Glutamatergic neuron (in vitro differentiated cells): Measurements from ENCODE around the gene FAM20C. TPM values are rescaled to one million over a fixed set of nuclear protein-coding genes. Genes with fewer than 3 reads are reported as not detected.

Source experiments
- DNase-seq: peaks from one replicate; pipeline ENCODE4 v3.0.0; 2022
- H3K27ac Mint-ChIP-seq: one replicate; pipeline ENCODE4 v1.8.0; 2020; ENCODE audit warnings: mild to moderate bottlenecking, mixed read lengths, inconsistent platforms; ENCODE audit not compliant: unreplicated experiment
- H3K27me3 Mint-ChIP-seq: one replicate; pipeline ENCODE4 v1.8.0; 2020; ENCODE audit warnings: mild to moderate bottlenecking, moderate library complexity, mixed read lengths, inconsistent platforms; ENCODE audit not compliant: unreplicated experiment
- H3K36me3 Mint-ChIP-seq: one replicate; pipeline ENCODE4 v1.8.0; 2020; ENCODE audit warnings: mild to moderate bottlenecking, mixed read lengths, inconsistent platforms; ENCODE audit not compliant: unreplicated experiment
- H3K4me1 Mint-ChIP-seq: one replicate; pipeline ENCODE4 v1.8.0; 2020; ENCODE audit warnings: mild to moderate bottlenecking, low read depth, mixed read lengths, inconsistent platforms; ENCODE audit not compliant: unreplicated experiment
- H3K4me3 Mint-ChIP-seq: one replicate; pipeline ENCODE4 v1.8.0; 2020; ENCODE audit warnings: mild to moderate bottlenecking, mixed read lengths, inconsistent platforms; ENCODE audit not compliant: unreplicated experiment
- H3K9me3 Mint-ChIP-seq: one replicate; pipeline ENCODE4 v1.8.0; 2020; ENCODE audit warnings: mild to moderate bottlenecking, moderate library complexity, mixed read lengths, inconsistent platforms; ENCODE audit not compliant: unreplicated experiment
- total RNA-seq: library from RNA; stranded (reverse); fragmentation: NEBNext Ultra II Directional; extraction: Animal tissue kit (Norgen Biotek cat#: 25700); gene quantifications from one replicate; pipeline ENCODE4 v1.2.1, GENCODE V29; 2021; ENCODE audit not compliant: unreplicated experiment
- TF ChIP-seq, protein P1 (sequence below): fragments of 200-600 bp; sonication (generic); IDR thresholded peaks from one replicate; pipeline ENCODE4 v1.5.0; 2021; ENCODE audit not compliant: partially characterized antibody, unreplicated experiment

The FAM20C gene
- total RNA-seq, 1 donor from 2014 or later: 199 TPM

DNA sequence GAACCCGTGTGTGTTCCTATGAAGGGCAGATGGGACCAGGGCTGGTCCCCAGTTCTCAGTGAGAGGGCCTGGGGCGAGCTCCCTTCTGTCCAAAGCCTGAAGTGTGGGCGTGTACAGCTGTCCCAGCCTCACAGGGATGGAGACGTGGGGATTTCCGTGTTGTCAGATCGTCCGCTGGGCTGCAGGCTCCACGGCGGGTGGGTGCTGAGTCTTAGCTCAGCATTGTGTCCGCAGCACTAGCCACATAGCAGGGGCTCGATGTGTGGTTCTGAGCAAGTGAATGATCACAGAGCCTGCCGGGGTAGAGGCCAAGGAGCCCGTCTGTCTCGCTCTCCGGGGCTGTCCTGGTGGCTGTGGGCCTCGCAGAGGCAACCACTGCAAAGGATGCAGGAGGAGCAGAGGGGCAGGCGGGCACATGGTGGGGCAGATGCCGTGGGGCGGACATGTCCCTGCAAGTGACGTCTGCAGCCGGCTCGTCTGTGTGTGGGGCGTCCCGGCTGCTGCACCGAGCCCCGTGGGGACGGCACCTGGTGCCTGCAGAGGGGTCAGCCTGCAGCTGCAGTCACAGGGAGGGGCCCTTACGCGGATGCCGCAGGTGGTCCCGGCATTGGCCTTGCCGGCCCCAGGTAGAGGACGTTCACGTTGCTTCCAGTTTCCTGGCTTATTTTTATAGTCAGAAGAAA, 30.9 kb downstream of the FAM20C start:
- DNase-seq: peak; percentile 54
- TF ChIP-seq, protein P1, sequence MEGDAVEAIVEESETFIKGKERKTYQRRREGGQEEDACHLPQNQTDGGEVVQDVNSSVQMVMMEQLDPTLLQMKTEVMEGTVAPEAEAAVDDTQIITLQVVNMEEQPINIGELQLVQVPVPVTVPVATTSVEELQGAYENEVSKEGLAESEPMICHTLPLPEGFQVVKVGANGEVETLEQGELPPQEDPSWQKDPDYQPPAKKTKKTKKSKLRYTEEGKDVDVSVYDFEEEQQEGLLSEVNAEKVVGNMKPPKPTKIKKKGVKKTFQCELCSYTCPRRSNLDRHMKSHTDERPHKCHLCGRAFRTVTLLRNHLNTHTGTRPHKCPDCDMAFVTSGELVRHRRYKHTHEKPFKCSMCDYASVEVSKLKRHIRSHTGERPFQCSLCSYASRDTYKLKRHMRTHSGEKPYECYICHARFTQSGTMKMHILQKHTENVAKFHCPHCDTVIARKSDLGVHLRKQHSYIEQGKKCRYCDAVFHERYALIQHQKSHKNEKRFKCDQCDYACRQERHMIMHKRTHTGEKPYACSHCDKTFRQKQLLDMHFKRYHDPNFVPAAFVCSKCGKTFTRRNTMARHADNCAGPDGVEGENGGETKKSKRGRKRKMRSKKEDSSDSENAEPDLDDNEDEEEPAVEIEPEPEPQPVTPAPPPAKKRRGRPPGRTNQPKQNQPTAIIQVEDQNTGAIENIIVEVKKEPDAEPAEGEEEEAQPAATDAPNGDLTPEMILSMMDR: no peak
- H3K27ac Mint-ChIP-seq: peak overlapping the region; percentile 91

DNA sequence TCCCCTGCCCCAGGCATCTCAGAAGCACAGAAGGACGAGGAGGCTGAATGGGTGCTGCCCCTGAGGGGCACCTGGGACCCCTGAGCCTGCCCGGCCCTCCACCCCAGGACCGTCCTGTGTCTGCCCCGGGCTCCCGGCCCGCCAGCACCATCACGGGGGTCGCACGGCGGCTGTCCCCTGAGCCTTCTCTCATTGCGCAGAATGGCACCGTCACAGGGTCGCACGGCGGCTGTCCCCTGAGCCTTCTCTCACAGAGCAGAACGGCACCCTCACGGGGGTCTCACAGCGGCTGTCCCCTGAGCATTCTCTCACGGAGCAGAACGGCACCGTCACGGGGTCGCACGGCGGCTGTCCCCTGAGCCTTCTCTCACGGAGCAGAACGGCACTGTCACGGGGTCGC, 31.5 kb downstream of the FAM20C start:
- TF ChIP-seq, protein P1: no peak
- no peak overlapping the region for H3K27ac Mint-ChIP-seq
- no peak overlapping the region for H3K4me3 Mint-ChIP-seq
- peaks cover 15% of the 10 kb centered on the region for H3K4me1 Mint-ChIP-seq
- peaks cover 19% of the 10 kb centered on the region for H3K27me3 Mint-ChIP-seq
- peaks cover 16% of the 10 kb centered on the region for H3K9me3 Mint-ChIP-seq
- H3K36me3 Mint-ChIP-seq: no peaks in the 10 kb centered on the region
- no peak for DNase-seq

More for the DNA sequence above, 30.9 kb downstream of the FAM20C start:
- Mint-ChIP-seq H3K36me3 (no peaks in the 10 kb centered on the region), H3K4me3 (peak overlapping the region; percentile 21), H3K9me3 (peaks cover 16% of the 10 kb centered on the region), H3K27me3 (peaks cover 20% of the 10 kb centered on the region), H3K4me1 (peaks cover 15% of the 10 kb centered on the region)

DNA sequence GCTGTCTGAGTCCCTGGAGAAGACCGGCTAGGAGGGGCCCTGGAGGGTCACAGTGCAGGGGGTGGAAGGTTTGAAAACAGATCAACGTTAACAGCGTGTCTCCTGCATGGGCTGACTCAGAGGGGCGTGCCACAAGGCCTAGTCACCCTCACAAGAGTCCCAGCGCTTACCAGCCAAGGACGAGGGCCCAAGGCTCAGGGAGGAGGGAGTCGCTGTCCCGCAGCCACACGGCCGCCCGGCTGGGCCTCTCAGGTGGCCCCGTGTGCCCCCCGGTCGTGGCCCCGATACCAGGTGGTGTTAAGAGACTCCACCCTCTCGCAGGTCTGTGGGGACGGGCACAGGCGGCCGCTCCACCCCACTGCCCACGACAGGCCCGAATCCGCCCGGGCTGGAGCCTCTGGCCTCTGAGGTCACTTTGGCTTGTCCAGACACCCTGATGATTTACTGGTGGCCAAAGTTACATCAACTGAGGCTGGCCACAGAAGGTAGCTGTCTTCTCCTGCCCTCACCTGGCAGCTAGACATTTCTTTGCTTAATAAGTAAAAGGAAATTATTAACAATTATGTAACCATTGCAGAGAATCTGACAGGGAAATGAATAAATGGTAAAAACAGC, 34.0 kb downstream of the FAM20C start:
- Mint-ChIP-seq H3K36me3 (peaks cover 5% of the 10 kb centered on the region), H3K27ac (no peak overlapping the region), H3K9me3 (peaks cover 19% of the 10 kb centered on the region), H3K4me1 (peaks cover 16% of the 10 kb centered on the region), H3K4me3 (no peak overlapping the region), H3K27me3 (peaks cover 18% of the 10 kb centered on the region)
- DNase-seq: no peak
- TF ChIP-seq, protein P1: no peak

DNA sequence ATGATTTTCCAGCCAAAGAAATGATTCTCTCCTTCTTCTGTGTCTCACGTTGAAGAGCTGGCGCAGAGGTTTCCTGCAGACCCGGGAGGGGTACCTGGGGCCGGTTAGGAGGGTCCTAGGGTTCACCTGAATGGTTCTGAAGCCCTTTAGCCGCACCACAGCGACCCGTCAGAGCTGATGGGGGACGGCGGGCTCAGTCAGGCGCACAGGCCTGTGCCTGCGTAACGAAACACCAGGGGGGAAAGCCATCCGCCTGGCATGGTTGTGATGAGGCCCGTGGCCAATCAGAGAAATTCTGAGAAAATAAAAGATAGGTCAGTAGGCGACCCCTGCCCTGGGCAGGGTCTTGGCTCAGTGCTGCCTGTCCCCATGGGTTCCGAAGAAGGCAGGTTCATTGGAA, 35.6 kb downstream of the FAM20C start:
- DNase-seq: no peak
- H3K9me3 Mint-ChIP-seq: peaks cover 14% of the 10 kb centered on the region
- H3K4me3 Mint-ChIP-seq: no peak overlapping the region
- peaks cover 11% of the 10 kb centered on the region for H3K4me1 Mint-ChIP-seq
- peaks cover 11% of the 10 kb centered on the region for H3K27me3 Mint-ChIP-seq
- TF ChIP-seq, protein P1: no peak
- no peak overlapping the region for H3K27ac Mint-ChIP-seq
- peaks cover 5% of the 10 kb centered on the region for H3K36me3 Mint-ChIP-seq

DNA sequence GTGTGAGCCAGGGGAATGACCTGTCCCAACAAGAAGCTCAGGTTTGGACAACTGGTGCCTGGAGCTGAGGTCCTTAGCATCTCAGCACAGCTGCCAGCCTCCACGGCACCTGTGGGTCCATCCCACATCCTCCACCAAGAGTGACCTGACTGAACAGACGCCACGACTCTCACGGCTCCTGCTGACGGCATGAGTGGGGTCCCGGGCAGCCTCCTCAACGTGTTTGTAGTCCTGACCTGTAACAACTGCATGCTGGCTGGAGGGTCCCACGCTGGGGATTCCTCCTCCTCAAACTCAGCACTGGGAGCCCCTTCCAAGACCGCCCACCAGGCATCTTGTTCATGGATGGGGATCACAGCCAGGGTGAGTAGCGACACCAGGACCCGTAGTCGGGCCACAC, 36.2 kb downstream of the FAM20C start:
- Mint-ChIP-seq H3K9me3 (peaks cover 13% of the 10 kb centered on the region), H3K36me3 (peaks cover 9% of the 10 kb centered on the region), H3K27me3 (peaks cover 10% of the 10 kb centered on the region), H3K4me3 (no peak overlapping the region), H3K27ac (no peak overlapping the region), H3K4me1 (peaks cover 12% of the 10 kb centered on the region)
- TF ChIP-seq, protein P1: no peak
- no peak for DNase-seq
